ENCODE data around the gene SIRT3. TPM values are rescaled to one million over a fixed set of nuclear protein-coding genes. Genes with fewer than 3 reads are reported as not detected.
"Not testable (repeated sequence)": the region's sequence is repeated elsewhere in the genome, so short reads cannot be mapped to it uniquely, and the experiment has no call there.

Gene SIRT3
- total and polyA plus RNA-seq, 2 experiments from 2014 or later: 14.9 to 15.5 TPM

- H3K9me2 ChIP-seq (ENCODE audit: insufficient read depth): no peaks in the 10 kb centered on the region
- H4K20me1 ChIP-seq (ENCODE audit: insufficient read depth): no peaks in the 10 kb centered on the region
- in situ Hi-C loops (cut with MboI): no loop called here
- H3K4me3 ChIP-seq: no peak overlapping the region
- TF ChIP-seq EZH2 (IDR thresholded peaks at IDR 0.05; ENCODE audit: insufficient read depth, poor library complexity, severe bottlenecking) (no peak), EZH2phosphoT487 (IDR thresholded peaks at IDR 0.05; ENCODE audit: insufficient read depth, low read depth) (no peak)
- no peak overlapping the region for H2AFZ ChIP-seq
- peaks cover 4% of the 10 kb centered on the region for H3F3A ChIP-seq (ENCODE audit: insufficient read depth)
- H3K9ac ChIP-seq: no peak overlapping the region
- H3K9me3 ChIP-seq (ENCODE audit: low read depth): no peaks in the 10 kb centered on the region
- H3K36me3 ChIP-seq (ENCODE audit: low read depth): no peaks in the 10 kb centered on the region
- 70% methylated on average over 19 to 21 of the region's 22 CpGs for WGBS, 2 experiments (ENCODE audit: low coverage in 1 of 2, low lambda C conversion rate in 2 of 2, missing lambda C conversion rate in 2 of 2)
- no peak for DNase-seq
- no peak overlapping the region for H3K4me2 ChIP-seq (ENCODE audit: unreplicated experiment)
- no peak overlapping the region for H3K27ac ChIP-seq
- H3K4me1 ChIP-seq (ENCODE audit: insufficient read depth): no peaks in the 10 kb centered on the region
- H3K27me3 ChIP-seq (replicated peaks; ENCODE audit: insufficient read depth): peaks cover 12% of the 10 kb centered on the region; the same call in 1 of the 2 replicates
- no peaks in the 10 kb centered on the region for H3K79me2 ChIP-seq (ENCODE audit: insufficient read depth)
These were observed 36.2 kb upstream of the SIRT3 start for GRCh38 chr11:272195-272930.

- TF ChIP-seq EZH2 (IDR thresholded peaks at IDR 0.05; ENCODE audit: insufficient read depth, poor library complexity, severe bottlenecking) (no peak), EZH2phosphoT487 (IDR thresholded peaks at IDR 0.05; ENCODE audit: insufficient read depth, low read depth) (no peak)
These were observed 35.2 kb upstream of the SIRT3 start for GRCh38 chr11:271319-271715.

GRCh38 chr11:270451-271318, 34.5 kb upstream of the SIRT3 start:
- H3K27ac ChIP-seq: no peak overlapping the region
- DNase-seq: no peak
- no peaks in the 10 kb centered on the region for H3K36me3 ChIP-seq (ENCODE audit: low read depth)
- H3K4me3 ChIP-seq: no peak overlapping the region
- no peaks in the 10 kb centered on the region for H3K79me2 ChIP-seq (ENCODE audit: insufficient read depth)
- H3K9me3 ChIP-seq (ENCODE audit: low read depth): no peaks in the 10 kb centered on the region
- no peaks in the 10 kb centered on the region for H4K20me1 ChIP-seq (ENCODE audit: insufficient read depth)
- WGBS, 2 experiments (ENCODE audit: low coverage in 1 of 2, low lambda C conversion rate in 2 of 2, missing lambda C conversion rate in 2 of 2): 61 to 69% methylated on average over 17 to 18 of the region's 18 CpGs
- H3K4me2 ChIP-seq (ENCODE audit: unreplicated experiment): no peak overlapping the region
- no peaks in the 10 kb centered on the region for H3K4me1 ChIP-seq (ENCODE audit: insufficient read depth)
- 0 out of 2 replicates have a peak, but pooled peaks cover 5% of the 10 kb centered on the region for H3K27me3 ChIP-seq (replicated peaks; ENCODE audit: insufficient read depth)
- H3F3A ChIP-seq (ENCODE audit: insufficient read depth): peaks cover 4% of the 10 kb centered on the region
- in situ Hi-C loops (cut with MboI): no loop called here
- no peak overlapping the region for H3K9ac ChIP-seq
- TF ChIP-seq EZH2 (IDR thresholded peaks at IDR 0.05; ENCODE audit: insufficient read depth, poor library complexity, severe bottlenecking) (no peak), EZH2phosphoT487 (IDR thresholded peaks at IDR 0.05; ENCODE audit: insufficient read depth, low read depth) (no peak)
- H3K9me2 ChIP-seq (ENCODE audit: insufficient read depth): no peaks in the 10 kb centered on the region
- no peak overlapping the region for H2AFZ ChIP-seq

More at GRCh38 chr11:271319-271715, 35.2 kb upstream of the SIRT3 start:
- no peak for DNase-seq
- peaks cover 4% of the 10 kb centered on the region for H3F3A ChIP-seq (ENCODE audit: insufficient read depth)
- H3K4me3 ChIP-seq: no peak overlapping the region
- H2AFZ ChIP-seq: no peak overlapping the region
- no peaks in the 10 kb centered on the region for H3K9me3 ChIP-seq (ENCODE audit: low read depth)
- no peak overlapping the region for H3K27ac ChIP-seq
- no peaks in the 10 kb centered on the region for H3K9me2 ChIP-seq (ENCODE audit: insufficient read depth)
- WGBS, 2 experiments (ENCODE audit: low coverage in 1 of 2, low lambda C conversion rate in 2 of 2, missing lambda C conversion rate in 2 of 2): 75 to 83% methylated on average over 8 of the region's 8 CpGs
- H4K20me1 ChIP-seq (ENCODE audit: insufficient read depth): no peaks in the 10 kb centered on the region
- H3K9ac ChIP-seq: no peak overlapping the region
- no peak overlapping the region for H3K4me2 ChIP-seq (ENCODE audit: unreplicated experiment)
- H3K36me3 ChIP-seq (ENCODE audit: low read depth): no peaks in the 10 kb centered on the region
- peaks cover 11% of the 10 kb centered on the region; the same call in 1 of the 2 replicates for H3K27me3 ChIP-seq (replicated peaks; ENCODE audit: insufficient read depth)
- in situ Hi-C loops (cut with MboI): no loop called here
- H3K4me1 ChIP-seq (ENCODE audit: insufficient read depth): no peaks in the 10 kb centered on the region
- no peaks in the 10 kb centered on the region for H3K79me2 ChIP-seq (ENCODE audit: insufficient read depth)

GRCh38 chr11:269146-269890, 33.2 kb upstream of the SIRT3 start:
- no peaks in the 10 kb centered on the region for H3K9me3 ChIP-seq (ENCODE audit: low read depth)
- H2AFZ ChIP-seq: peak overlapping the region; percentile 8
- in situ Hi-C loops (cut with MboI): no loop called here
- DNase-seq: peak; percentile 54
- no peaks in the 10 kb centered on the region for H3K36me3 ChIP-seq (ENCODE audit: low read depth)
- no peaks in the 10 kb centered on the region for H3K27me3 ChIP-seq (replicated peaks; ENCODE audit: insufficient read depth)
- no peaks in the 10 kb centered on the region for H3K4me1 ChIP-seq (ENCODE audit: insufficient read depth)
- H3K9me2 ChIP-seq (ENCODE audit: insufficient read depth): no peaks in the 10 kb centered on the region
- H3K27ac ChIP-seq: no peak overlapping the region
- 0 out of 2 replicates have a peak overlapping the region, but pooled peaks have one; percentile 7 for H3K9ac ChIP-seq
- peak overlapping the region; percentile 27 for H3K4me3 ChIP-seq
- TF ChIP-seq EZH2 (IDR thresholded peaks at IDR 0.05; ENCODE audit: insufficient read depth, poor library complexity, severe bottlenecking) (no peak), EZH2phosphoT487 (IDR thresholded peaks at IDR 0.05; ENCODE audit: insufficient read depth, low read depth) (no peak)
- no peaks in the 10 kb centered on the region for H3K79me2 ChIP-seq (ENCODE audit: insufficient read depth)
- WGBS, 2 experiments (ENCODE audit: low coverage in 1 of 2, low lambda C conversion rate in 2 of 2, missing lambda C conversion rate in 2 of 2): 43 to 46% methylated on average over 21 of the region's 21 CpGs
- H4K20me1 ChIP-seq (ENCODE audit: insufficient read depth): no peaks in the 10 kb centered on the region
- H3K4me2 ChIP-seq (ENCODE audit: unreplicated experiment): peak overlapping the region; percentile 61
- peaks cover 4% of the 10 kb centered on the region for H3F3A ChIP-seq (ENCODE audit: insufficient read depth)

DNA sequence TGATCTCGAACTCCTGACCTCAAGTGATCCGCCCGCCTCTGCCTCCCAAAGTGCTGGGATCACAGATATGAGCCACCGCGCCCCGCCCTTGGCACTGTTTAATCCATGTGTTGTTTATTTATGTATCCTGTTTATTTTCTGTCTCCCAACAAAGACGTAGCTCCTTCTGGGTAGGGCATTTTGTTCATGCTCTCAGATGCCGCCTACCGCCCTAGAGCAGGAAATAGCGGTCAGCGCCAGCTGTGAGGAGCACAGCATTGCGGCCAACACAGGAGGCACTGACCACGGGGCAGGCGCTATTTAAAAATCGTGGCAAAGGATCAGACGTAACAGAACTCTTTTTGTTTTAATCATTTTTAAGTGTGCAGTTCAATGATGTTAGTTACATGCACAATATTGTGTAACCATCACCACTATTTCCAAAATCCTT, 32.6 kb upstream of the SIRT3 start:
- H4K20me1 ChIP-seq (ENCODE audit: insufficient read depth); H3K36me3 ChIP-seq (ENCODE audit: low read depth); H3K27me3 ChIP-seq (replicated peaks; ENCODE audit: insufficient read depth); H3F3A ChIP-seq (ENCODE audit: insufficient read depth); in situ Hi-C loops (cut with MboI); H3K9me2 ChIP-seq (ENCODE audit: insufficient read depth); H3K79me2 ChIP-seq (ENCODE audit: insufficient read depth); H3K27ac ChIP-seq; H3K4me1 ChIP-seq (ENCODE audit: insufficient read depth); H3K9me3 ChIP-seq (ENCODE audit: low read depth): not testable (repeated sequence)
- Histone ChIP-seq H3K4me2 (ENCODE audit: unreplicated experiment) (peak overlapping the region; percentile 61), H2AFZ (peak overlapping the region; percentile 8), H3K4me3 (peak overlapping the region; percentile 27), H3K9ac (0 out of 2 replicates have a peak overlapping the region, but pooled peaks have one; percentile 7)
- WGBS, 2 experiments (ENCODE audit: low coverage in 1 of 2, low lambda C conversion rate in 2 of 2, missing lambda C conversion rate in 2 of 2): 27 to 39% methylated on average over 16 of the region's 16 CpGs
- peak; percentile 79 for DNase-seq

Data from GM23248 (cell line).